Kidney (tissue), 14 donors: ENCODE measurements around the gene CENPX. TPM values are rescaled to one million over a fixed set of nuclear protein-coding genes. Genes with fewer than 3 reads are reported as not detected.

ENCODE experiments used
- DNase-seq, 5 donors: peaks; one replicate each; pipeline ENCODE4 v3.0.0-alpha.2; 2013 to 2020
- FAIRE-seq: peaks from 2 replicates; lab custom pipeline; 2012; peaks lifted over from hg19 to GRCh38; lab: Jason Lieb, UNC
- H3K27ac ChIP-seq, 2 donors: one replicate each; pipeline ENCODE4 v1.7.0; 2013; ENCODE audit warnings: low read depth in 2 of 2, low read length in 2 of 2, inconsistent platforms in 1 of 2
- H3K27me3 ChIP-seq: one replicate; pipeline ENCODE4 v1.7.1; 2013; ENCODE audit warnings: low read length, inconsistent platforms; ENCODE audit not compliant: control insufficient read depth, insufficient read depth
- H3K36me3 ChIP-seq, 3 donors: one replicate each; pipeline versions ENCODE4 v1.7.0 to v1.7.1; 2013; ENCODE audit warnings: low read length in 3 of 3, control low read depth in 1 of 3, inconsistent platforms in 1 of 3; ENCODE audit not compliant: insufficient read depth in 3 of 3, control insufficient read depth in 2 of 3
- H3K4me1 ChIP-seq, 3 donors: one replicate each; pipeline versions ENCODE4 v1.7.0 to v1.7.1; 2013; ENCODE audit warnings: low read length in 3 of 3, inconsistent platforms in 1 of 3, low read depth in 1 of 3; ENCODE audit not compliant: control insufficient read depth in 2 of 3, insufficient read depth in 2 of 3
- H3K4me3 ChIP-seq, 3 donors: one replicate each; pipeline versions ENCODE4 v1.7.0 to v1.8.1; 2013; ENCODE audit warnings: low read length in 3 of 3, control low read depth in 1 of 3, inconsistent platforms in 1 of 3
- H3K9ac ChIP-seq, 3 donors: one replicate each; pipeline versions ENCODE4 v1.7.0 to v1.7.1; 2013; ENCODE audit warnings: low read length in 3 of 3, control low read depth in 1 of 3, inconsistent platforms in 1 of 3
- H3K9me3 ChIP-seq, 3 donors: one replicate each; pipeline versions ENCODE4 v1.7.0 to v1.7.1; 2013; ENCODE audit warnings: low read length in 3 of 3, control low read depth in 1 of 3, inconsistent platforms in 1 of 3; ENCODE audit not compliant: control insufficient read depth in 2 of 3, insufficient read depth in 1 of 3
- intact Hi-C: fragments of 100-400 bp; cut with DNase I; formaldehyde crosslinking; loops from one replicate; pipeline ENCODE4 v1.11.1; 2022
- polyA plus RNA-seq: library from polyadenylated mRNA; stranded (reverse); fragments of 350-450 nt; fragmentation: Illumina TruSeq; extraction: RNeasy Lipid Tissue Mini Kit (QIAGEN cat#74804); gene quantifications from one replicate; pipeline ENCODE4 v1.2.3, GENCODE V29; 2014; ENCODE audit warnings: low read depth, low replicate concordance; ENCODE audit not compliant: insufficient read depth
- total RNA-seq: library from RNA; stranded (reverse); fragmentation: NEBNext Ultra II Directional; extraction: Animal tissue kit (Norgen Biotek cat#: 25700); gene quantifications from one replicate; pipeline ENCODE4 v1.2.1, GENCODE V29; 2021
- TF ChIP-seq, protein P1 (sequence below): IDR thresholded peaks from 3 replicates; pipeline ENCODE4 v1.5.1; 2012; ENCODE audit warnings: mild to moderate bottlenecking, moderate library complexity, borderline replicate concordance; ENCODE audit not compliant: insufficient read depth; ENCODE audit errors: extremely low read depth
- donor health status: control.
- donor health status: control.
- donor health status: control.
- donor health status: control.
- donor health status: control.
- donor health status: DM: yes; HTN: yes; CAD: no.
- donor health status: Normal renal cell carcinoma (clear cell type).

CENPX gene
- total and polyA plus RNA-seq, 2 donors from 2014 or later, result 36.9 to 93.2 TPM

DNA sequence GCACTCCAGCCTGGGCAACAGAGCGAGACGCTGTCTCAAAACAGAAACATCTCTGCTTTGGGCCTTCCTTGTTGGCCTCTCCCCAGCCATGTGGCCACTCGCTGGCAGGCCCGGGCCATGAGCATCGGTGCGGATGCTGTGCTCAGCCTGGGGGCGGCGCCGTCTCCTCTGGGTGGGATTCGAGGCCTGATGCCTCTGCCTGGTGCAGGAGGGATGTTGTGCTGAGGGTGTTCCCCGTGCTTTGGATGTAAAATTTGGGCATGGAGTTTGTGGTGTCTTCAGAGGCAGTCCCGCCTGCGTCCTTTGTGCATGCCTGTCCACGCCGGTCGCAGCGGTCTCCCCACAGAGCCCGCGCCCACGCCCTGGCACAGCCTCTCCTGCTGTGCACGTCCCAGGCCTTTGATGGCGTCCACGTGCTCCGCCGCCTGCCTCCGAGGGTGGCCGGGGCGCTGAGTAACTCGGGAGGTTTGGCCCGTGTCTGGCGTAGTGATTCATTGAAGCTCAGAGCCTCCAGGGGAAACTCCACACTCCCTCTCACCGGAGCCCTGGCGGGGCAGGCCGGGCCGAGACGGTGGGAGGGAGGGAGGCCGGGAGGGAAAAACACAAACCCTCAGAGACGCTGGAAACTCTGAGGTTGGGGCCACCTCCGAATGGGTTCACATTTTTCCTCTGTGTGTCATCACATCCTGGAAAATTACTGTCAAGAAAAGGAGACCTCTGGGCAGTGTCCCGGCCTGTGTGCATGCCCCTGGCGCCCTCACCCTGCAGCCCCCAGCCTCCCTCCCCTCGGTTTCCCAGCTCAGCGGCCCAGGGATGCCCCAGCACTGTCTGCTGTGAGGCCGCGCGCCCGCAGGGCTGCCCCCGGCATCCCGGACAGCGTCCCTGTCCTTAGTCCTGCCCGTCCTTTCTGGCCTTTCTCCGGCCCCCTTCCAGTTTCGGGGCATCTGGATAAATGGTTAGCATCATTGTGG, 19.0 kb downstream of the CENPX start:
- Histone ChIP-seq H3K27ac (no peak overlapping the region), H3K4me1 (peaks cover 0 to 9% (median 0%) of the 10 kb centered on the region in 3 donors), H3K36me3 (no peaks in the 10 kb centered on the region), H3K4me3 (no peak overlapping the region), H3K9ac (no peak overlapping the region), H3K27me3 (no peaks in the 10 kb centered on the region), H3K9me3 (no peaks in the 10 kb centered on the region)
- FAIRE-seq (no peak), DNase-seq (peak; percentile 65 to 95 (median 70))
- intact Hi-C loops, result no loop called here
- TF ChIP-seq, protein P1, sequence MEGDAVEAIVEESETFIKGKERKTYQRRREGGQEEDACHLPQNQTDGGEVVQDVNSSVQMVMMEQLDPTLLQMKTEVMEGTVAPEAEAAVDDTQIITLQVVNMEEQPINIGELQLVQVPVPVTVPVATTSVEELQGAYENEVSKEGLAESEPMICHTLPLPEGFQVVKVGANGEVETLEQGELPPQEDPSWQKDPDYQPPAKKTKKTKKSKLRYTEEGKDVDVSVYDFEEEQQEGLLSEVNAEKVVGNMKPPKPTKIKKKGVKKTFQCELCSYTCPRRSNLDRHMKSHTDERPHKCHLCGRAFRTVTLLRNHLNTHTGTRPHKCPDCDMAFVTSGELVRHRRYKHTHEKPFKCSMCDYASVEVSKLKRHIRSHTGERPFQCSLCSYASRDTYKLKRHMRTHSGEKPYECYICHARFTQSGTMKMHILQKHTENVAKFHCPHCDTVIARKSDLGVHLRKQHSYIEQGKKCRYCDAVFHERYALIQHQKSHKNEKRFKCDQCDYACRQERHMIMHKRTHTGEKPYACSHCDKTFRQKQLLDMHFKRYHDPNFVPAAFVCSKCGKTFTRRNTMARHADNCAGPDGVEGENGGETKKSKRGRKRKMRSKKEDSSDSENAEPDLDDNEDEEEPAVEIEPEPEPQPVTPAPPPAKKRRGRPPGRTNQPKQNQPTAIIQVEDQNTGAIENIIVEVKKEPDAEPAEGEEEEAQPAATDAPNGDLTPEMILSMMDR, result no peak

DNA sequence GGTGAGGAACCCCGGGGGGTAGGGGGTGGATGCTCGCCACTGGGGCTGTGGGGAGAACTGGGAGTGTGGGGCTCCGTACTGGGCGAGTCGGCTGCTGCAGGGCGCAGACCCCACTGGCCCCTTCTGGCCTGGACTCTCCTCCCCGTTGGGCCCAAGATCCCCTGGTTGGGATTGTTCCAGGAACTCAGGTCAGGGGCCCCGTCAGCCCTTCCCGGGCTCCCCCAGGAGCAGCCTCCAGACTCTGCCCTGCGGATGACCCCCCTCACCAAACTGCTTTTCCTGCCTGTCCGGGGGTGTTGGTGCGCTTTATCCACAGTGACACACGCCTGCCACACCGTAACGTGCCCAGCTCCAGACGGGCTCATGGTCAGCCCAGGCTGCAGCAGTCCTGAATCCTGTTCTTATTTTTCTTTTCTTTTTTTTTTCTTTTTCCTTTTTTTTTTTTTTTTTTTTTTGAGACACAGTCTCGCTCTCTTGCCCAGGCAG, 21.1 kb downstream of the CENPX start:
- no peaks in the 10 kb centered on the region for H3K36me3 ChIP-seq
- TF ChIP-seq, protein P1, result no peak
- DNase-seq (peak in 1 of 5 donors; percentile 55), FAIRE-seq (no peak)
- H3K9ac ChIP-seq, result no peak overlapping the region
- H3K4me1 ChIP-seq, result peaks cover 0 to 9% (median 0%) of the 10 kb centered on the region in 3 donors
- H3K27ac ChIP-seq, result no peak overlapping the region
- no peaks in the 10 kb centered on the region for H3K27me3 ChIP-seq
- intact Hi-C loops, result no loop called here
- H3K9me3 ChIP-seq, result no peaks in the 10 kb centered on the region
- no peak overlapping the region for H3K4me3 ChIP-seq

DNA sequence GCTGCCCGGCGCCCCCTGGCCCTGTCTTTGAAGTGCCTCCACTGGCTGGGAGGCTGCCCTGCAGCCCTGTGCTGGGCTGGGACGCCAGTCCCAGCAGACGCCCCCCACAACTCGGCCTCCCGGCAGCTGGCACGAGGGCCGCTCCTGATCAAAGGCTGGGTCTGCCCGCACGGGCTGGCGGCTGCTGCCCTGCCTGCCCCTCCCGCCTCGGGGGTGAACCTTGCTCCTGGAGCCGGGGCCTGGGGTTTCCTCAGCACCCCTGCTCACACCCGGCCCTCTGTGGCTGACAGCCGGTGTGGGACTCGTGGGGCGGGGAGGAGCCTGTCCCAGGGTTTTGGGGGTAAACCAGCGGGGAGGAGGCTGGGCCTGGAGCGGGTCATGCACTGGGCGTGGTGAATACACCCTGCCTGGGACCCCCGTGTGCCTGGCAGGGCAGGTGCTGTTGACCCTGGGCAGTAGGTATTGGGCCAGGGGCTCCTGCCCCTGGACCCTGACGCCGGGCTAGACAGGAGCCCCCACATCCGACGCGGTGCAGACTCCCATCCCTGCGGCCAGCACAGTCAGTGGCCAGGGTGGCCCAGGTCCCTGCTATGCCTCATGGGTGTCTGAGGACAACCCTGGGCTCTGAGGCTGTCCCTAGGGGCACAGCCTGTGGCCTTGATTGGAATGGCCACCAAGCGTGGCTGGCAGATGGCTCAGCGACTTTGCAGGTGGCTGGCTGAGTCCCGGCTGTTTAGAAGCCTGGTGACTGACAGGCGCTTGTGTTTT, 21.7 kb downstream of the CENPX start:
- DNase-seq (peak; percentile 55 to 80 (median 68)), FAIRE-seq (no peak)
- Histone ChIP-seq H3K36me3 (no peaks in the 10 kb centered on the region), H3K27ac (no peak overlapping the region), H3K4me1 (peaks cover 0 to 9% (median 0%) of the 10 kb centered on the region in 3 donors), H3K4me3 (no peak overlapping the region), H3K9ac (no peak overlapping the region), H3K27me3 (no peaks in the 10 kb centered on the region), H3K9me3 (no peaks in the 10 kb centered on the region)
- intact Hi-C loops, result no loop called here
- TF ChIP-seq, protein P1, result no peak
